ENCODE results near the gene GATM. TPM values are rescaled to one million over a fixed set of nuclear protein-coding genes. Genes with fewer than 3 reads are reported as not detected.

The GATM gene
- total RNA-seq, result 0.30 TPM in 1 of 3 replicates, not detected in the others
- long read RNA-seq, partial matches to known transcripts, result 0 of 2 reads
- long read RNA-seq, other reads (novel, unspliced or antisense), result 1 of 2 reads

GRCh38 chr15:45378149-45378912, at the start of gene GATM:
GATM (minus strand) TSS chr15:45378544; CDS start chr15:45378453, 91 bp downstream.
- Mint-ChIP-seq H3K4me3 (ENCODE audit: unreplicated experiment) (peak within 1 kb of the TSS; percentile 74), H3K36me3 (ENCODE audit: low read depth) (no peaks in the 10 kb centered on the region), H3K9me3 (ENCODE audit: low read depth) (no peaks in the 10 kb centered on the region), H3K4me1 (ENCODE audit: low read depth) (peaks cover 11% of the 10 kb centered on the region), H3K27me3 (ENCODE audit: low read depth) (peaks cover 77% of the 10 kb centered on the region), H3K27ac (ENCODE audit: unreplicated experiment) (no peak within 1 kb of the TSS)
- peak; percentile 86 for DNase-seq (ENCODE audit: low spot score)
- TF ChIP-seq, protein P1, sequence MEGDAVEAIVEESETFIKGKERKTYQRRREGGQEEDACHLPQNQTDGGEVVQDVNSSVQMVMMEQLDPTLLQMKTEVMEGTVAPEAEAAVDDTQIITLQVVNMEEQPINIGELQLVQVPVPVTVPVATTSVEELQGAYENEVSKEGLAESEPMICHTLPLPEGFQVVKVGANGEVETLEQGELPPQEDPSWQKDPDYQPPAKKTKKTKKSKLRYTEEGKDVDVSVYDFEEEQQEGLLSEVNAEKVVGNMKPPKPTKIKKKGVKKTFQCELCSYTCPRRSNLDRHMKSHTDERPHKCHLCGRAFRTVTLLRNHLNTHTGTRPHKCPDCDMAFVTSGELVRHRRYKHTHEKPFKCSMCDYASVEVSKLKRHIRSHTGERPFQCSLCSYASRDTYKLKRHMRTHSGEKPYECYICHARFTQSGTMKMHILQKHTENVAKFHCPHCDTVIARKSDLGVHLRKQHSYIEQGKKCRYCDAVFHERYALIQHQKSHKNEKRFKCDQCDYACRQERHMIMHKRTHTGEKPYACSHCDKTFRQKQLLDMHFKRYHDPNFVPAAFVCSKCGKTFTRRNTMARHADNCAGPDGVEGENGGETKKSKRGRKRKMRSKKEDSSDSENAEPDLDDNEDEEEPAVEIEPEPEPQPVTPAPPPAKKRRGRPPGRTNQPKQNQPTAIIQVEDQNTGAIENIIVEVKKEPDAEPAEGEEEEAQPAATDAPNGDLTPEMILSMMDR (IDR thresholded peaks at IDR 0.05), result peak; percentile 76

GRCh38 chr15:45427085-45427484, 48.7 kb upstream of the GATM start:
- peaks cover 4% of the 10 kb centered on the region for H3K27me3 Mint-ChIP-seq (ENCODE audit: low read depth)
- H3K4me1 Mint-ChIP-seq (ENCODE audit: low read depth), result peaks cover 11% of the 10 kb centered on the region
- TF ChIP-seq, protein P1 (IDR thresholded peaks at IDR 0.05), result no peak
- no peaks in the 10 kb centered on the region for H3K9me3 Mint-ChIP-seq (ENCODE audit: low read depth)
- H3K36me3 Mint-ChIP-seq (ENCODE audit: low read depth), result peaks cover 2% of the 10 kb centered on the region
- DNase-seq (ENCODE audit: low spot score), result no peak
- H3K4me3 Mint-ChIP-seq (ENCODE audit: unreplicated experiment), result no peak overlapping the region
- no peak overlapping the region for H3K27ac Mint-ChIP-seq (ENCODE audit: unreplicated experiment)

DNA sequence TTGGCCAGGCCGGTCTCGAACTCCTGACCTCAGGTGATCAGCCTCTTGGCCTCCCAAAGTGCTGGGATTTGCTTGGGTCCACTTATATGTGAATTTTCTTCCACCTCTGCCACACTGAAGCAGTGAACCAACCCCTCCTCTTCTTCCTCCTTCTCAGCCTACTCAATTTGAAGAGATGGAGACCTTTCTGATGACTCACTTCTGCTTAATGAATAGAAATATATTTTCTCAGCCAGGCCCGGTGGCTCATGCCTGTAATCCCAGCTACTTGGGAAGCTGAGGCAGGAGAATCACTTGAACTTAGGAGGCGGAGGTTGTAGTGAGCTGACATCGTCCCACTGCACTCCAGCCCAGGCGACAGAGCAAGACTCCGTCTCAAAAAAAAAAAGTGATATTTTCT, 46.8 kb upstream of the GATM start:
- Mint-ChIP-seq H3K36me3 (ENCODE audit: low read depth) (peaks cover 5% of the 10 kb centered on the region), H3K9me3 (ENCODE audit: low read depth) (no peaks in the 10 kb centered on the region), H3K4me3 (ENCODE audit: unreplicated experiment) (no peak overlapping the region), H3K4me1 (ENCODE audit: low read depth) (peaks cover 6% of the 10 kb centered on the region), H3K27me3 (ENCODE audit: low read depth) (peaks cover 2% of the 10 kb centered on the region), H3K27ac (ENCODE audit: unreplicated experiment) (no peak overlapping the region)
- TF ChIP-seq, protein P1 (IDR thresholded peaks at IDR 0.05), result no peak
- no peak for DNase-seq (ENCODE audit: low spot score)

DNA sequence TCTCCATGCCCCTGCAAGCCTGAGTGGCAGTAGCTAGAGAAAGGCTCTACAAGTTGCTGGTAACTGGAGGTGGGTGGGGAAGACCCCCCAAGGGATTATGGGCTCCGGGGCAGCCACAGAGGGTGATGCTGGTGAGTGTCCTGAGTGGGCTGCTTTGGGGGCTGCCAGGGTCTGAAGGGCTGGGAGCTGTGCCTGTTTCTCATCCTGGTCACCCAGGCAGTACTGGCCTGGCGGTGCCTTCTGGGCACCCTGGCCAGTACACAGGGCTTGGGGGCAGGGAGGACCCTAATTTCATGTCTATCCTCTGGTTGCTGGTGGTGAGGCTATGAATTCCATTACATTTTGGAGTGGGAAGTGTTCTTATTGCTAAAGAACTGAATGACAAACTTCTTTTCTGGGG, 46.1 kb upstream of the GATM start:
- Mint-ChIP-seq H3K36me3 (ENCODE audit: low read depth) (peaks cover 7% of the 10 kb centered on the region), H3K4me3 (ENCODE audit: unreplicated experiment) (no peak overlapping the region), H3K9me3 (ENCODE audit: low read depth) (no peaks in the 10 kb centered on the region), H3K27ac (ENCODE audit: unreplicated experiment) (no peak overlapping the region), H3K4me1 (ENCODE audit: low read depth) (peaks cover 6% of the 10 kb centered on the region), H3K27me3 (ENCODE audit: low read depth) (no peaks in the 10 kb centered on the region)
- TF ChIP-seq, protein P1 (IDR thresholded peaks at IDR 0.05), result no peak
- no peak for DNase-seq (ENCODE audit: low spot score)

DNA sequence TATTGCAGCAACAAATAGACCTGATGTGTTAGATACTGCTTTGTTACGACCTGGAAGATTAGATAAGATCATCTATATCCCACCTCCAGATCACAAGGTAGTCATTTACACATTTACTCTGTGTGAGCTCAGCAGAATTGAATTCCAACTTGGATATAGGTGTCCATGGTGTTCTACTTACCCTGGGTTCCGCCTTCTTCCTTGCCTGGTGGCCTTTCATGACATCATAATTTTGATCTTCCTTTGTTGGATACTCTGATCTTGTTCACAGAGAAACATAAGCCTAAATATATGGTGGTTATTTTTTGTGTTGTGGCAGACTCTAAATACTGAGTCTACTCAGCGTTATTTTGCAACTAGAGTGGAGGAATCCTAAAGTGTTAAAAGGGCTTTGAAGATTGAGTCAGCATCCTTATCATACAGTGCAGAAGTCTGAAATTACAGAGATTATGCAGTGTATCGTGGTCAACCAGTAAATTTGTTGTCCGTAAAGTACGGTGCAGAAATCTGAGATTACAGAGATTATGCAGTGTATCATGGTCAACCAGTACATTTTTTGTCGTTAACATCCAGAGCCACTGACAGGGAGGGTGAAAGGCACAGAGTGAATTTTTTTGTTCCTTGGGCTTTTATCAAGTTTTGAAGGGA, 39.1 kb upstream of the GATM start:
- Mint-ChIP-seq H3K36me3 (ENCODE audit: low read depth) (peaks cover 34% of the 10 kb centered on the region), H3K27me3 (ENCODE audit: low read depth) (no peaks in the 10 kb centered on the region), H3K27ac (ENCODE audit: unreplicated experiment) (no peak overlapping the region), H3K9me3 (ENCODE audit: low read depth) (no peaks in the 10 kb centered on the region), H3K4me1 (ENCODE audit: low read depth) (no peaks in the 10 kb centered on the region), H3K4me3 (ENCODE audit: unreplicated experiment) (no peak overlapping the region)
- no peak for DNase-seq (ENCODE audit: low spot score)
- TF ChIP-seq, protein P1 (IDR thresholded peaks at IDR 0.05), result no peak
